ENCODE results near the gene LSS. TPM values are rescaled to one million over a fixed set of nuclear protein-coding genes. Genes with fewer than 3 reads are reported as not detected.
"Not testable (repeated sequence)": the region's sequence is repeated elsewhere in the genome, so short reads cannot be mapped to it uniquely, and the experiment has no call there.

Gene LSS
- total RNA-seq, 4 donors from 2014 or later, result 60.8 to 165 (median 81.7) TPM

DNA sequence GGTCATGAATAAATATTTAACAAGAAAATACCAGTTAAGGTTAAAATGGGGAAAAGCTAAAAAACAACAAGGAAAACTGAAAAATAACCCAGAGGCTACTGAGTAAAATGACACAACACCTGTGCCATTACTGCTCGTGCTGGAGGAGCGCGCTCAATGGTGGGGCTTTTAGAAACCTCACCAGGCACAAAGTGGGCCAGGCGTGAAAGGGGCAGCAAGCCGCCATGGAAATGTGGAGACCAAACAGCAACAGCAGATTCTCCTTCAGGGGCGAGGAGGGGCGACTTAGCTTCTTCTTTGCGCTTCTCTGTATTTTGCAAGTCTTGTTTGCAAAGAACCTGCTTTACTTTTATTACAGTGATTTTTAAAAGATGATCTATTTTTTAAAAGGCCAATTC is 25.4 kb downstream of the LSS start:
- TF ChIP-seq POLR2A (IDR thresholded peaks at IDR 0.05), result no peak
- TF ChIP-seq, protein P1, sequence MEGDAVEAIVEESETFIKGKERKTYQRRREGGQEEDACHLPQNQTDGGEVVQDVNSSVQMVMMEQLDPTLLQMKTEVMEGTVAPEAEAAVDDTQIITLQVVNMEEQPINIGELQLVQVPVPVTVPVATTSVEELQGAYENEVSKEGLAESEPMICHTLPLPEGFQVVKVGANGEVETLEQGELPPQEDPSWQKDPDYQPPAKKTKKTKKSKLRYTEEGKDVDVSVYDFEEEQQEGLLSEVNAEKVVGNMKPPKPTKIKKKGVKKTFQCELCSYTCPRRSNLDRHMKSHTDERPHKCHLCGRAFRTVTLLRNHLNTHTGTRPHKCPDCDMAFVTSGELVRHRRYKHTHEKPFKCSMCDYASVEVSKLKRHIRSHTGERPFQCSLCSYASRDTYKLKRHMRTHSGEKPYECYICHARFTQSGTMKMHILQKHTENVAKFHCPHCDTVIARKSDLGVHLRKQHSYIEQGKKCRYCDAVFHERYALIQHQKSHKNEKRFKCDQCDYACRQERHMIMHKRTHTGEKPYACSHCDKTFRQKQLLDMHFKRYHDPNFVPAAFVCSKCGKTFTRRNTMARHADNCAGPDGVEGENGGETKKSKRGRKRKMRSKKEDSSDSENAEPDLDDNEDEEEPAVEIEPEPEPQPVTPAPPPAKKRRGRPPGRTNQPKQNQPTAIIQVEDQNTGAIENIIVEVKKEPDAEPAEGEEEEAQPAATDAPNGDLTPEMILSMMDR (IDR thresholded peaks at IDR 0.05), result no peak
- H3K4me3 ChIP-seq (ENCODE audit: low read depth, poor library complexity, severe bottlenecking), result no peak overlapping the region
- 92 to 96% methylated on average over 8 of the region's 8 CpGs for WGBS, 2 donors
- DNase-seq (ENCODE audit: low spot score in 2 of 2), result no peak
- intact Hi-C loops (cut with DNase I; ENCODE audit: low total_unique reads), result no loop called here

DNA sequence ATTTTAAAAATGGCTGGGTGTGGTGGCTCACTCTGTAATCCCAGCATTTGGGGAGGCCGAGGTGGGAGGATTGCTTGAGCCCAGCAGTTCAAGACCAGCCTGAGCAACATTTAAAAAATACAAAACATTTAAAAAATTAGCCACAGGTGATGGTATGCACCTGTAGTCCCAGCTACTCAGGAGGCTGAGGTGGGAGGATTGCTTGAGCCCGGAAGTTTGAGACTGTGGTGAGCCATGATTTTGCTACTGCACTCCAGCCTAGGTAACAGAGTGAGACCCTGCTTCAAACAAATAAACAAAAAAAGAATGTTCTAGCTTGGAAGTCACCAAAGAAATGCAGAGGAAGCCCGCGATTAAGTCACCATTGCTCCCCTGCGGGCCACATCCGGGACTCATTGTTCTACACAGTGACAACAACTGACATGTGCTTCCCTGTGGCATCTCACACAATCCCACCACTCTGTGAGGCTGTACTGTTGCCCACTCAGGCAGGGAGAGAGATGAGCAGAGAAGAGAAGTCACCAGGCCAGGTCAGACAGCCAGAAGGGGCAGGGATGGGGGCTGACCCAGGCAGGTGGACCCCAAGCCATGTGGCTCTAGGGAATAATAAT is 25.9 kb downstream of the LSS start:
- no peak for DNase-seq (ENCODE audit: low spot score in 2 of 2)
- 84 to 93% methylated on average over 6 of the region's 6 CpGs for WGBS, 2 donors
- H3K4me3 ChIP-seq (ENCODE audit: low read depth, poor library complexity, severe bottlenecking), result no peak overlapping the region
- intact Hi-C loops (cut with DNase I; ENCODE audit: low total_unique reads), result no loop called here
- TF ChIP-seq POLR2A (IDR thresholded peaks at IDR 0.05), result no peak
- TF ChIP-seq, protein P1 (IDR thresholded peaks at IDR 0.05), result no peak

DNA sequence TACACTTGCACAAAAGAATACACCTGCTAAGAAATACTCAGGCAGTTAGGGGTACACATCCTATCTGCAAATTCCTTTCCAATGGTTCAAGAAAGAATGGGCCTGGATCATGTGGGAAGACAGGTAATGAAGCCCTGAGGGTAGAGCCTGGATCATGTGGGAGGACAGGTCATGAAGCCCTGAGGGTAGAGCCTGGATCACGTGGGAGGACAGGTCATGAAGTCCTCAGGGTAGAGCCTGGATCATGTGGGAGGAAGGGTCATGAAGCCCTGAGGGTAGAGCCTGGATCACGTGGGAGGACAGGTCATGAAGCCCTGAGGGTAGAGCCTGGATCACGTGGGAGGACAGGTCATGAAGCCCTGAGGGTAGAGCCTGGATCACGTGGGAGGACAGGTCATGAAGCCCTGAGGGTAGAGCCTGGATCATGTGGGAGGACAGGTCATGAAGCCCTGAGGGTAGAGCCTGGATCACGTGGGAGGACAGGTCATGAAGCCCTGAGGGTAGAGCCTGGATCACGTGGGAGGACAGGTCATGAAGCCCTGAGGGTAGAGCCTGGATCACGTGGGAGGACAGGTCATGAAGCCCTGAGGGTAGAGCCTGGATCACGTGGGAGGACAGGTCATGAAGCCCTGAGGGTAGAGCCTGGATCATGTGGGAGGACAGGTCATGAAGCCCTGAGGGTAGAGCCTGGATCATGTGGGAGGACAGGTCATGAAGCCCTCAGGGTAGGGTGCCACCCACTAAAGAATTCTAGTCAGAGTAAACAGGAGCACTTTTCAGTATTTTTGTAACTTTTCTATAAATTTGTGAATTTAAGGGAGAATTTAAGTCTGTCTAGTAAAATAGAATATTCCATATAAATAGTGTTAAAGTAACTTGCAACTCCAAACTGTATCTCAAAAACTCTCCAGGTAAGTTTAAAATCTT is 27.4 kb downstream of the LSS start:
- DNase-seq (ENCODE audit: low spot score in 2 of 2), result not testable (repeated sequence)

DNA sequence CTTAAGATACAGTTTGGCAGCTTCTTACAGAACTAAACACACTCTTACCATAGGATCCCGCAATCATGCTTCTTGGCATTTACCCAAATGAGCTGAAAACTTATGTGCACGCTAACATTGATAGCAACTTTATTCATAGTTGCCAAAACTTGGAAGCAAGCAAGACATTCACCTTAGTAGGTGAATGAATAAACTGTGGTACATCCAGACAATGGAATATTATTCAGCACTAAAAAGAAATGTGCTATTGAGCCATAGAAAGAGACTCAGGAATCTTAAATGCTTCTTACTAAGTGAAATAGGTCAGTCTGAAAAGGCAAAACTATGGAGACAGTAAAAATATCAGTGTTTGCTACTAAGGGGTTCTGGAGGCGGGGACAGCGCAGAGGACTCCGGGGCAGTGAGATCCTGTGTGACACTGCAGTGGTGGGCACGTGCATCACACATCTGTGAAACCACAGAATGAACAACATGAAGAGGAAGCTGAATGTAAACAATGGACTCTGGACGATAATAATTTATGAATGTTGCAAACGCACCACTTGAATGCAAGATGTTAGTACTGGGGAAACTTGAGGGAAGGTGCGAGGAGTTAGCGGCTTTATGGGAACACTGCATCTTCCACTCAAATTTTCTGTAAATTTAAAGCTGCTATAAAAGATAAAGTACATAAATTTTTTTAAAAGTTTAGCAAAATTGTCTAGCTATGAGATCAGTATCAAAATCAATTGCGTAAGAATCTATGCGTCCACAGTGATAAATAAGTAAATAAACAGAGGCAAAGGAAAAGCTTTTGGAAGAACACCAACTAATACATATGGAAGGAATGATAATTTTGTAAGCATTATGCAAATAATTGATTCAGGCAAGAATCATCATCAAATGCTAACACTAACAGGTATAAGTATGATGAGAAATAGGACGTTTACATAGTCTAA is 28.9 kb downstream of the LSS start:
- 81 to 87% methylated on average over 13 of the region's 13 CpGs for whole genome bisulfite sequencing, 2 donors
- no peak for TF ChIP-seq POLR2A (IDR thresholded peaks at IDR 0.05)
- no peak for DNase-seq (ENCODE audit: low spot score in 2 of 2)
- intact Hi-C loops (cut with DNase I; ENCODE audit: low total_unique reads), result no loop called here
- no peak overlapping the region for H3K4me3 ChIP-seq (ENCODE audit: low read depth, poor library complexity, severe bottlenecking)

More for the DNA sequence above, 27.4 kb downstream of the LSS start:
- intact Hi-C loops (cut with DNase I; ENCODE audit: low total_unique reads); H3K4me3 ChIP-seq (ENCODE audit: low read depth, poor library complexity, severe bottlenecking): not testable (repeated sequence)
- WGBS, 2 donors, result 75 to 80% methylated on average over 4 of the region's 8 CpGs

DNA sequence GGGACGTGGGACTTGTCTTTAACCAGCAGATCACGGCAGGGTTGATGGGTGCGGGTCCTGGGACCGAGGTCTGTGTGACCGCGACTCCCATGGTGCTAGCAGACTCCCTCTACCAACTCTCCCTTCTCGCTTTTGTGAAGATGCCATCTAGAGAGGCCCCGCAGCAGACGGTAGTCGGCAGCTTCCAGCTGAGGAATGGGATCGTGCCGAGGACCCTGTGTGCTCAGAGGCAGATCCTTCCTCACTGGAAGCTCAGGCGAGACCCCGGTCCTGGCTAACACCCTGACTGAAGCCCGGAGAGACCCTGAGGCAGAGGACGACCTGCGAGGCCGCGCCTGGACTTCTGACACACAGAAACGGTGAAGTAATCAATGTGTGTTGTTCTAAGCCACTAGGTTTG is 31.8 kb downstream of the LSS start:
- TF ChIP-seq POLR2A (IDR thresholded peaks at IDR 0.05), result no peak
- TF ChIP-seq, protein P1 (IDR thresholded peaks at IDR 0.05), result no peak
- H3K4me3 ChIP-seq (ENCODE audit: low read depth, poor library complexity, severe bottlenecking), result no peak overlapping the region
- 90 to 94% methylated on average over 20 of the region's 20 CpGs for WGBS, 2 donors
- DNase-seq (ENCODE audit: low spot score in 2 of 2), result no peak
- intact Hi-C loops (cut with DNase I; ENCODE audit: low total_unique reads), result no loop called here

DNA sequence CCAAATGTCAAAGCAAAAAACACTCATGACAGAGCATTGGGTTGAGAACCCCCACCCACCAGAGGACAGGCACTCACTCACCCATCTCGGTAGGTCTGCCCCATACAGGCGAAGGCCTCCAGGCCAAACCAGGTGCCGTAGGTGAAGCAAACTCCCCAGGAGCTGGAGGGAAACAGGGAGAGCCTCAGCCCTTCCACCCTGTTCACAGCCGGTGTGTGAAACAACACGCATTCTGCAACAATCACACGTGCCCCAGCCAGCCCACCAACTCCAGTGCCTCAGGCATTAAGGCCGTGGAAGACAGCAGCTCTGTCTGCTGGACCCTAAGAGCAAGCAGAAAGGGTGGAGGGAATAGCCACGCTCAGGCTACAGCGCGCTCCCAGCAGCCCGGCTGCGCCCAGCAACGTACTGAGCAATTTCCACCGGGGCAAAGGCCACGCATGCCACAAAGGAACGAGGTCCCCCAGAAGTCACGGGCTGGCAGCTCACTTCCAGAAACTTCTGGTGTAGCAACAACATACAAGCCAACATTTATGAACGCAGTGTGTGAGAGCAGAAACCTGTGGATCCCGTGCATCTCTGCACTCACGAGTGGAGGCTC is 32.9 kb downstream of the LSS start:
- intact Hi-C loops (cut with DNase I; ENCODE audit: low total_unique reads), result no loop called here
- WGBS, 2 donors, result 87 to 92% methylated on average over 20 of the region's 20 CpGs
- no peak overlapping the region for H3K4me3 ChIP-seq (ENCODE audit: low read depth, poor library complexity, severe bottlenecking)
- DNase-seq (ENCODE audit: low spot score in 2 of 2), result peak in 1 of 2 donors; percentile 77
- TF ChIP-seq POLR2A (IDR thresholded peaks at IDR 0.05), result no peak
- TF ChIP-seq, protein P1 (IDR thresholded peaks at IDR 0.05), result no peak

Data from lower leg skin (tissue), 4 donors.